ENCODE results near the gene NPM3.
A peak's percentile ranks its signal among the peaks of the same experiment; 100 is the strongest.

Gene NPM3

GRCh38 chr10:101782811-101783735 is at the start of gene NPM3:
Gene NPM3, minus strand, starts transcription at chr10:101783446. Its CDS starts 56 bp downstream, at chr10:101783390.
- Histone ChIP-seq H3F3A (ENCODE audit: low read depth) (no peaks in the 10 kb centered on the region), H3K27me3 (ENCODE audit: insufficient read depth, low read length, poor library complexity, severe bottlenecking) (no peaks in the 10 kb centered on the region), H3K4me2 (ENCODE audit: low read depth, low read length, poor library complexity, severe bottlenecking) (peak within 1 kb of the TSS; percentile 95), H3K4me1 (ENCODE audit: insufficient read depth, low read length, poor library complexity, severe bottlenecking) (peaks cover 12% of the 10 kb centered on the region), H3K4me3 (ENCODE audit: low read length, poor library complexity, severe bottlenecking) (peak within 1 kb of the TSS; percentile 91), H3K36me3 (ENCODE audit: insufficient read depth, low read length) (peaks cover 29% of the 10 kb centered on the region; the same call in 1 of the 2 replicates), H3K9me2 (replicated peaks; ENCODE audit: low read depth, low read length) (no peaks in the 10 kb centered on the region), H4K20me1 (ENCODE audit: insufficient read depth, low read length, poor library complexity, severe bottlenecking) (peaks cover 5% of the 10 kb centered on the region), H3K9me3 (ENCODE audit: insufficient read depth, low read depth, low read length) (no peaks in the 10 kb centered on the region), H2AFZ (ENCODE audit: low read length) (peak within 1 kb of the TSS; percentile 94), H3K9ac (ENCODE audit: low read depth, low read length, poor library complexity, severe bottlenecking) (peak within 1 kb of the TSS; percentile 78), H3K79me2 (ENCODE audit: insufficient read depth, low read length) (peaks cover 14% of the 10 kb centered on the region; the same call in 1 of the 2 replicates)
- no peak for TF ChIP-seq CTCF (conservative IDR thresholded peaks at IDR 0.05; ENCODE audit: low read length)
- TF ChIP-seq EZH2phosphoT487 (IDR thresholded peaks at IDR 0.05; ENCODE audit: borderline replicate concordance): no peak

GRCh38 chr10:101832325-101832771 is 49.1 kb upstream of the NPM3 start:
- H3K4me3 ChIP-seq (ENCODE audit: low read length, poor library complexity, severe bottlenecking): no peak overlapping the region
- no peaks in the 10 kb centered on the region for H3K79me2 ChIP-seq (ENCODE audit: insufficient read depth, low read length)
- peaks cover 30% of the 10 kb centered on the region for H3K4me1 ChIP-seq (ENCODE audit: insufficient read depth, low read length, poor library complexity, severe bottlenecking)
- H3K9ac ChIP-seq (ENCODE audit: low read depth, low read length, poor library complexity, severe bottlenecking): no peak overlapping the region
- H4K20me1 ChIP-seq (ENCODE audit: insufficient read depth, low read length, poor library complexity, severe bottlenecking): peaks cover 3% of the 10 kb centered on the region
- peaks cover 7% of the 10 kb centered on the region for H3F3A ChIP-seq (ENCODE audit: low read depth)
- no peaks in the 10 kb centered on the region for H3K9me2 ChIP-seq (replicated peaks; ENCODE audit: low read depth, low read length)
- H3K4me2 ChIP-seq (ENCODE audit: low read depth, low read length, poor library complexity, severe bottlenecking): no peak overlapping the region
- no peak overlapping the region for H2AFZ ChIP-seq (ENCODE audit: low read length)
- no peaks in the 10 kb centered on the region for H3K36me3 ChIP-seq (ENCODE audit: insufficient read depth, low read length)
- no peaks in the 10 kb centered on the region for H3K9me3 ChIP-seq (ENCODE audit: insufficient read depth, low read depth, low read length)
- no peaks in the 10 kb centered on the region for H3K27me3 ChIP-seq (ENCODE audit: insufficient read depth, low read length, poor library complexity, severe bottlenecking)
- TF ChIP-seq CTCF (conservative IDR thresholded peaks at IDR 0.05; ENCODE audit: low read length): no peak
- TF ChIP-seq EZH2phosphoT487 (IDR thresholded peaks at IDR 0.05; ENCODE audit: borderline replicate concordance): no peak

GRCh38 chr10:101831169-101831811 is 48.0 kb upstream of the NPM3 start:
- Histone ChIP-seq H3K4me1 (ENCODE audit: insufficient read depth, low read length, poor library complexity, severe bottlenecking) (peaks cover 30% of the 10 kb centered on the region), H2AFZ (ENCODE audit: low read length) (peak overlapping the region; percentile 88), H3K9ac (ENCODE audit: low read depth, low read length, poor library complexity, severe bottlenecking) (peak overlapping the region; percentile 82), H3K36me3 (ENCODE audit: insufficient read depth, low read length) (no peaks in the 10 kb centered on the region), H3K27me3 (ENCODE audit: insufficient read depth, low read length, poor library complexity, severe bottlenecking) (no peaks in the 10 kb centered on the region), H3F3A (ENCODE audit: low read depth) (peaks cover 7% of the 10 kb centered on the region), H3K9me2 (replicated peaks; ENCODE audit: low read depth, low read length) (no peaks in the 10 kb centered on the region), H3K9me3 (ENCODE audit: insufficient read depth, low read depth, low read length) (no peaks in the 10 kb centered on the region), H3K79me2 (ENCODE audit: insufficient read depth, low read length) (no peaks in the 10 kb centered on the region), H3K4me2 (ENCODE audit: low read depth, low read length, poor library complexity, severe bottlenecking) (peak overlapping the region; percentile 95), H4K20me1 (ENCODE audit: insufficient read depth, low read length, poor library complexity, severe bottlenecking) (peaks cover 3% of the 10 kb centered on the region), H3K4me3 (ENCODE audit: low read length, poor library complexity, severe bottlenecking) (peak overlapping the region; percentile 76)
- TF ChIP-seq EZH2phosphoT487 (IDR thresholded peaks at IDR 0.05; ENCODE audit: borderline replicate concordance): no peak
